Heart left ventricle (tissue), 13 donors: ENCODE results near the gene PROZ.

ENCODE experiments used
- CTCF ChIP-seq, 12 donors: fragments of 200-600 bp; sonication (generic) in 4 of 12; IDR thresholded peaks; one replicate each; pipeline versions ENCODE4 v1.5.0 to v1.8.0; 2018 to 2022; ENCODE audit warnings: antibody characterized with exemption in 12 of 12, mild to moderate bottlenecking in 5 of 12
- POLR2A ChIP-seq, 2 donors: fragments of 450-650 bp; IDR thresholded peaks; one replicate each; pipeline ENCODE4 v1.6.1; 2017; ENCODE audit warnings: antibody characterized with exemption in 2 of 2, mild to moderate bottlenecking in 2 of 2, moderate library complexity in 2 of 2
- donor health status: ischemic (EF 13 %, LVEDD 7.1; RV severe dilation, severe dysfunction).
- donor health status: DM: no; HTN: yes; CAD: no.
- donor health status: DM: no; HTN: no; CAD: no.
- donor health status: ischemic (EF 25% LVEDD 6.9; RV normal size, moderate dysfunction).
- donor health status: ischemic (EF 25% LVEDD 5.7; RV mildly dilated, moderate dysfunction).
- donor health status: ischemic (EF 35%, LVEDD 5.7; RV mildly dilated, moderate dysfunction).
- donor health status: nonischemic (EF 11% LVEDD 7.7; RV severe dilation, severe dysfunction).
- donor health status: DM: yes; HTN: yes; CAD: no.
- donor health status: PGD.
- donor health status: ischemic (EF 29% LVEDD 5.4; RV normal size, mild dysfunction).
- donor health status: nonischemic (EF 23%, LVEDD 6.1; RV moderate dilation, normal function).

- no peak for TF ChIP-seq CTCF (IDR thresholded peaks at IDR 0.05)
- TF ChIP-seq POLR2A (IDR thresholded peaks at IDR 0.05), result no peak
Observed at GRCh38 chr13:113171250-113172125, 13.0 kb downstream of the PROZ start.
